ENCODE data around the gene KIR3DL2. TPM values are rescaled to one million over a fixed set of nuclear protein-coding genes. Genes with fewer than 3 reads are reported as not detected.

Gene KIR3DL2
- total RNA-seq, result not detected

DNA sequence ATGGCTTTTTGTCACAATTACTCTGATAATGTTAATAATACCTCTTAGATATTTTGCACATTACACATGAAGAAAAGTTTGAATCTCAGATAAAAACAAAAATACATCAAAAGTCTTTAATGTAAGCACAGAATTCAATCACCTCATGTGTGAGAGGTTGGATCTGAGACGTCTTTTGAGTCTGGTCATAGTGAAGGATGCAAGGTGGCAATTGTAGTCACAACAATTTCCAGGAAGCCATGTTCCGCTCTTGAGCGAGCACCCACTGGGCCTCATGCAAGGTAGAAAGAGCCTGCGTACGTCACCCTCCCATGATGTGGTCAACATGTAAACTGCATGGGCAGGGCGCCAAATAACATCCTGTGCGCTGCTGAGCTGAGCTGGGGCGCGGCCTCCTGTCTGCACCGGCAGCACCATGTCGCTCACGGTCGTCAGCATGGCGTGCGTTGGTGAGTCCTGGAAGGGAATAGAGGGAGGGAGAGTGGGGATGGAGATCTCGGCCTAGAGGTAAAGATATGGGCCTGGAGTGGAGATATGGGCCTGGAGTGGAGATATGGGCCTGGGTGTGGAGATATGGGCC lies at the start of gene KIR3DL2:
TSS of gene KIR3DL2 (plus strand) at position 383 of the 580 bp plus-strand sequence. CDS start at position 416, 33 bp downstream.

DNA sequence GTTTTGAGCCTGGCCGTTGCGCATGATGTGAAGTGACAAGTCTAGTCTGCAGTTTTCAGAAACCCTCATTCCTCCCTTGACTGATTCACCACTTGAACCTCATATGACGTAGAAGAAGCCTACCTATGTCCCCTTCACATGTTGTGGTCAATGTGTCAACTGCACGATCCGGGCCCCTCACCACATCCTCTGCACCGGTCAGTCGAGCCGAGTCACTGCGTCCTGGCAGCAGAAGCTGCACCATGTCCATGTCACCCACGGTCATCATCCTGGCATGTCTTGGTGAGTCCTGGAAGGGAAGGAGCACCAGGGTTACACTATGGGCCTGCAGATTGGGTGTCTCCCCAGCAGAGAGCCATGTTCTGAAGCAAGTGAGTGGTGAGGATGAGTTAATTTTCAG lies 46.8 kb upstream of the KIR3DL2 start, which contains the start of gene KIR2DL4:
TSS of gene KIR2DL4 (plus strand) at position 201 of the 400 bp plus-strand sequence. CDS start at position 243, 42 bp downstream.

DNA sequence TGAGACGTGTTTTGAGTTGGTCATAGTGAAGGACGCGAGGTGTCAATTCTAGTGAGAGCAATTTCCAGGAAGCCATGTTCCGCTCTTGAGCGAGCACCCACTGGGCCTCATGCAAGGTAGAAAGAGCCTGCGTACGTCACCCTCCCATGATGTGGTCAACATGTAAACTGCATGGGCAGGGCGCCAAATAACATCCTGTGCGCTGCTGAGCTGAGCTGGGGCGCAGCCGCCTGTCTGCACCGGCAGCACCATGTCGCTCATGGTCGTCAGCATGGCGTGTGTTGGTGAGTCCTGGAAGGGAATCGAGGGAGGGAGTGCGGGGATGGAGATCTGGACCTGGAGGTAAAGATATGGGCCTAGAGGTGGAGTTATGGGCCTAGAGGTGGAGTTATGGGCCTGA lies 34.0 kb upstream of the KIR3DL2 start, which contains the start of gene KIR3DL1:
TSS of gene KIR3DL1 (plus strand) at position 218 of the 400 bp plus-strand sequence.

GRCh38 chr19:54832496-54832895 lies 17.7 kb upstream of the KIR3DL2 start, which contains the start of gene KIR2DS4:
Gene KIR2DS4, plus strand, starts transcription at chr19:54832676.

GRCh38 chr19:54873990-54874389 lies 23.7 kb downstream of the KIR3DL2 start, which contains the start of gene FCAR:
Gene FCAR, plus strand, starts transcription at chr19:54874235. Its CDS starts 55 bp downstream, at chr19:54874290.

GRCh38 chr19:54905803-54906511 lies 55.7 kb downstream of the KIR3DL2 start, which contains the start of gene NCR1:
Gene NCR1, plus strand, starts transcription at chr19:54906148. Its CDS starts 40 bp downstream, at chr19:54906188.

Small RNA genes lying within 50 kb of the gene (small RNA-seq; reads per million reads assigned to genes)
- gene RNU6-222P (ENCODE audit: low replicate concordance), result not detected

Other genes with a start within 250 kb of the KIR3DL2 start
- 3.4 TPM for gene LILRB1, start 220.0 kb upstream of the KIR3DL2 start, total RNA-seq
- 2.9 TPM for gene LILRB4, start 187.5 kb upstream of the KIR3DL2 start, total RNA-seq
- not detected for gene KIR3DL3, start 126.0 kb upstream of the KIR3DL2 start, total RNA-seq
- gene KIR2DL3, start 111.9 kb upstream of the KIR3DL2 start, total RNA-seq, result not detected
- gene KIR2DL1, start 80.7 kb upstream of the KIR3DL2 start, total RNA-seq, result not detected
- not detected for gene KIR2DL4, start 46.8 kb upstream of the KIR3DL2 start, total RNA-seq
- gene KIR3DL1, start 34.0 kb upstream of the KIR3DL2 start, total RNA-seq, result not detected
- gene KIR2DS4, start 17.8 kb upstream of the KIR3DL2 start, total RNA-seq, result not detected
- gene FCAR, start 23.8 kb downstream of the KIR3DL2 start, total RNA-seq, result 14.2 TPM
- gene NCR1, start 55.7 kb downstream of the KIR3DL2 start, total RNA-seq, result 0.70 TPM
- 0.06 TPM for gene NLRP7, start 97.1 kb downstream of the KIR3DL2 start, total RNA-seq
- 13.8 TPM for gene NLRP2, start 115.9 kb downstream of the KIR3DL2 start, total RNA-seq
- 0.47 TPM for gene GP6, start 187.8 kb downstream of the KIR3DL2 start, total RNA-seq
- gene RDH13, start 212.7 kb downstream of the KIR3DL2 start, total RNA-seq, result 35.1 TPM
- gene EPS8L1, start 225.4 kb downstream of the KIR3DL2 start, total RNA-seq, result 32.5 TPM

All from metanephros (tissue), 2 donors.